PC-3 (cell line): Measurements from ENCODE around the gene TGM4.

Experiments used
- CTCF ChIP-seq: fragments of 300-600 bp; sonication (generic); conservative IDR thresholded peaks from 2 replicates; pipeline ENCODE4 v1.5.1; 2017; ENCODE audit warnings: antibody characterized with exemption, low read depth, mild to moderate bottlenecking, low read length
- EZH2 ChIP-seq: fragments of 300-600 bp; sonication (generic); IDR thresholded peaks from one replicate; pipeline ENCODE4 v1.6.1; 2017; ENCODE audit warnings: antibody characterized with exemption, mild to moderate bottlenecking, low read length; ENCODE audit not compliant: unreplicated experiment
- EZH2phosphoT487 ChIP-seq: fragments of 300-600 bp; sonication (generic); IDR thresholded peaks from 2 replicates; pipeline ENCODE4 v1.6.1; 2018; ENCODE audit warnings: mild to moderate bottlenecking, antibody characterized with exemption, low read length, borderline replicate concordance

- TF ChIP-seq CTCF (no peak), EZH2 (no peak), EZH2phosphoT487 (no peak)
Observed at GRCh38 chr3:44835684-44836083, 38.7 kb upstream of the TGM4 start.
